Esophagus squamous epithelium (tissue), 4 donors: ENCODE measurements around the gene ZDHHC11B.
"Not testable (repeated sequence)": the region's sequence is repeated elsewhere in the genome, so short reads cannot be mapped to it uniquely, and the experiment has no call there.

Source experiments
- POLR2A ChIP-seq, 4 donors: fragments of 450-650 bp; IDR thresholded peaks; one replicate each; pipeline ENCODE4 v1.6.1; 2017; ENCODE audit warnings: antibody characterized with exemption in 4 of 4, mild to moderate bottlenecking in 4 of 4, moderate library complexity in 3 of 4
- TF ChIP-seq, protein P1 (sequence below), 6 experiments: fragments of 450-650 bp in 4 of 6; fragments of 200-600 bp in 2 of 6; sonication (generic) in 2 of 6; IDR thresholded peaks; one replicate each; pipeline ENCODE4 v1.5.1; 2016 to 2019; ENCODE audit warnings: antibody characterized with exemption in 6 of 6, mild to moderate bottlenecking in 4 of 6, moderate library complexity in 4 of 6

GRCh38 chr5:828194-828593 is 43.7 kb upstream of the ZDHHC11B start:
- not testable (repeated sequence) for TF ChIP-seq POLR2A (IDR thresholded peaks at IDR 0.05)
- TF ChIP-seq, protein P1, sequence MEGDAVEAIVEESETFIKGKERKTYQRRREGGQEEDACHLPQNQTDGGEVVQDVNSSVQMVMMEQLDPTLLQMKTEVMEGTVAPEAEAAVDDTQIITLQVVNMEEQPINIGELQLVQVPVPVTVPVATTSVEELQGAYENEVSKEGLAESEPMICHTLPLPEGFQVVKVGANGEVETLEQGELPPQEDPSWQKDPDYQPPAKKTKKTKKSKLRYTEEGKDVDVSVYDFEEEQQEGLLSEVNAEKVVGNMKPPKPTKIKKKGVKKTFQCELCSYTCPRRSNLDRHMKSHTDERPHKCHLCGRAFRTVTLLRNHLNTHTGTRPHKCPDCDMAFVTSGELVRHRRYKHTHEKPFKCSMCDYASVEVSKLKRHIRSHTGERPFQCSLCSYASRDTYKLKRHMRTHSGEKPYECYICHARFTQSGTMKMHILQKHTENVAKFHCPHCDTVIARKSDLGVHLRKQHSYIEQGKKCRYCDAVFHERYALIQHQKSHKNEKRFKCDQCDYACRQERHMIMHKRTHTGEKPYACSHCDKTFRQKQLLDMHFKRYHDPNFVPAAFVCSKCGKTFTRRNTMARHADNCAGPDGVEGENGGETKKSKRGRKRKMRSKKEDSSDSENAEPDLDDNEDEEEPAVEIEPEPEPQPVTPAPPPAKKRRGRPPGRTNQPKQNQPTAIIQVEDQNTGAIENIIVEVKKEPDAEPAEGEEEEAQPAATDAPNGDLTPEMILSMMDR (IDR thresholded peaks at IDR 0.05): not testable (repeated sequence)
